ENCODE measurements around the gene JUND. TPM values are rescaled to one million over a fixed set of nuclear protein-coding genes. Genes with fewer than 3 reads are reported as not detected.
A peak's percentile ranks its signal among the peaks of the same experiment; 100 is the strongest.

The JUND gene
- total and polyA plus RNA-seq, 2 donors from 2014 or later, result 117 to 181 TPM

GRCh38 chr19:18257503-18258470 lies 23.6 kb downstream of the JUND start:
- intact Hi-C loops (cut with DNase I), result loop anchor here (10.0 kb wide), 1 partner anchor 63 kb away; the partner anchor contains the start of gene MPV17L2
- H3K4me3 ChIP-seq (ENCODE audit: low read length in 3 of 3), result no peak overlapping the region
- H3K4me1 ChIP-seq (ENCODE audit: control insufficient read depth in 2 of 3, insufficient read depth in 2 of 3, low read depth in 1 of 3, low read length in 3 of 3), result no peaks in the 10 kb centered on the region
- no peak overlapping the region for H3K27ac ChIP-seq (ENCODE audit: low read depth in 2 of 2, low read length in 2 of 2)
- H3K36me3 ChIP-seq (ENCODE audit: control insufficient read depth in 2 of 3, insufficient read depth in 3 of 3, low read length in 3 of 3), result peaks cover 0 to 6% (median 0%) of the 10 kb centered on the region in 3 donors
- DNase-seq (no peak), FAIRE-seq (no peak)
- TF ChIP-seq CTCF (IDR thresholded peaks at IDR 0.05; ENCODE audit: borderline replicate concordance, extremely low read depth, insufficient read depth), result no peak
- no peaks in the 10 kb centered on the region for H3K9me3 ChIP-seq (ENCODE audit: control insufficient read depth in 2 of 3, insufficient read depth in 1 of 3, low read length in 3 of 3)
- no peaks in the 10 kb centered on the region for H3K27me3 ChIP-seq (ENCODE audit: control insufficient read depth, insufficient read depth, low read length)
- H3K9ac ChIP-seq (ENCODE audit: low read length in 3 of 3), result no peak overlapping the region

GRCh38 chr19:18254546-18255503 lies 26.6 kb downstream of the JUND start:
- Histone ChIP-seq H3K4me1 (ENCODE audit: control insufficient read depth in 2 of 3, insufficient read depth in 2 of 3, low read depth in 1 of 3, low read length in 3 of 3) (no peaks in the 10 kb centered on the region), H3K36me3 (ENCODE audit: control insufficient read depth in 2 of 3, insufficient read depth in 3 of 3, low read length in 3 of 3) (peaks cover 0 to 6% (median 0%) of the 10 kb centered on the region in 3 donors), H3K4me3 (ENCODE audit: low read length in 3 of 3) (no peak overlapping the region), H3K9me3 (ENCODE audit: control insufficient read depth in 2 of 3, insufficient read depth in 1 of 3, low read length in 3 of 3) (no peaks in the 10 kb centered on the region), H3K9ac (ENCODE audit: low read length in 3 of 3) (no peak overlapping the region), H3K27ac (ENCODE audit: low read depth in 2 of 2, low read length in 2 of 2) (no peak overlapping the region), H3K27me3 (ENCODE audit: control insufficient read depth, insufficient read depth, low read length) (no peaks in the 10 kb centered on the region)
- FAIRE-seq (no peak), DNase-seq (peak in 2 of 5 donors; percentile 34 to 78)
- intact Hi-C loops (cut with DNase I), result loop anchor here (10.0 kb wide), 1 partner anchor 60 kb away; the partner anchor contains the start of gene MPV17L2
- TF ChIP-seq CTCF (IDR thresholded peaks at IDR 0.05; ENCODE audit: borderline replicate concordance, extremely low read depth, insufficient read depth), result peak; percentile 24

- peaks cover 0 to 6% (median 0%) of the 10 kb centered on the region in 3 donors for H3K36me3 ChIP-seq (ENCODE audit: control insufficient read depth in 2 of 3, insufficient read depth in 3 of 3, low read length in 3 of 3)
- no peak overlapping the region for H3K9ac ChIP-seq (ENCODE audit: low read length in 3 of 3)
- H3K27me3 ChIP-seq (ENCODE audit: control insufficient read depth, insufficient read depth, low read length), result no peaks in the 10 kb centered on the region
- no peaks in the 10 kb centered on the region for H3K4me1 ChIP-seq (ENCODE audit: control insufficient read depth in 2 of 3, insufficient read depth in 2 of 3, low read depth in 1 of 3, low read length in 3 of 3)
- intact Hi-C loops (cut with DNase I), result loop anchor here (10.0 kb wide), 1 partner anchor 59 kb away; the partner anchor contains the start of gene MPV17L2
- H3K27ac ChIP-seq (ENCODE audit: low read depth in 2 of 2, low read length in 2 of 2), result no peak overlapping the region
- H3K9me3 ChIP-seq (ENCODE audit: control insufficient read depth in 2 of 3, insufficient read depth in 1 of 3, low read length in 3 of 3), result no peaks in the 10 kb centered on the region
- TF ChIP-seq CTCF (IDR thresholded peaks at IDR 0.05; ENCODE audit: borderline replicate concordance, extremely low read depth, insufficient read depth), result no peak
- DNase-seq (peak in 1 of 5 donors; percentile 88), FAIRE-seq (no peak)
- no peak overlapping the region for H3K4me3 ChIP-seq (ENCODE audit: low read length in 3 of 3)
Observed at GRCh38 chr19:18253716-18254115, 27.7 kb downstream of the JUND start.
